ENCODE results near the gene TBC1D19.

- TF ChIP-seq POLR2A (IDR thresholded peaks at IDR 0.05) = no peak
- peak in 4 of 6 experiments; percentile 38 to 46 (median 42) for TF ChIP-seq CTCF (IDR thresholded peaks at IDR 0.05)
These were observed 136.2 kb downstream of the TBC1D19 start for GRCh38 chr4:26719954-26720552.
